Activated T-helper 1 cell treated with Interleukin-2 at 50 U/mL for 16 hours (primary cell): ENCODE data around the gene MPC2.
"Not testable (repeated sequence)": the region's sequence is repeated elsewhere in the genome, so short reads cannot be mapped to it uniquely, and the experiment has no call there.

Source experiments
- DNase-seq: peaks from one replicate; pipeline ENCODE4 v3.0.0-alpha.2; 2020; ENCODE audit warnings: low read depth

The MPC2 gene

GRCh38 chr1:167934426-167935215, 2.3 kb downstream of the MPC2 start:
- DNase-seq = no peak

- no peak for DNase-seq
Observed at GRCh38 chr1:167933788-167934187, 3.1 kb downstream of the MPC2 start.

GRCh38 chr1:167929725-167930124, 7.1 kb downstream of the MPC2 start:
- DNase-seq = no peak

- not testable (repeated sequence) for DNase-seq
Observed at GRCh38 chr1:167928919-167929318, 8.0 kb downstream of the MPC2 start.

- DNase-seq = no peak
Observed at GRCh38 chr1:167928457-167928852, 8.4 kb downstream of the MPC2 start.

GRCh38 chr1:167927046-167927754, 9.7 kb downstream of the MPC2 start:
- DNase-seq = no peak

- no peak for DNase-seq
Observed at GRCh38 chr1:167926486-167926997, 10.3 kb downstream of the MPC2 start.

- no peak for DNase-seq
Observed at GRCh38 chr1:167924543-167925231, 12.2 kb downstream of the MPC2 start.

- DNase-seq = no peak
Observed at GRCh38 chr1:167924102-167924501, 12.8 kb downstream of the MPC2 start.

- no peak for DNase-seq
Observed at GRCh38 chr1:167923324-167924056, 13.4 kb downstream of the MPC2 start.

- no peak for DNase-seq
Observed at GRCh38 chr1:167922611-167923074, 14.2 kb downstream of the MPC2 start.

GRCh38 chr1:167922023-167922422, 14.8 kb downstream of the MPC2 start:
- no peak for DNase-seq

- no peak for DNase-seq
Observed at GRCh38 chr1:167916766-167917511, 19.9 kb downstream of the MPC2 start.

GRCh38 chr1:167915569-167915968, 21.3 kb downstream of the MPC2 start:
- DNase-seq = no peak

- no peak for DNase-seq
Observed at GRCh38 chr1:167913895-167914496, 22.9 kb downstream of the MPC2 start, which contains the start of gene ADCY10. Gene ADCY10, minus strand, starts transcription at chr1:167914134. Its CDS starts 8,994 bp downstream, at chr1:167905140.

- no peak for DNase-seq
Observed at GRCh38 chr1:167912294-167912693, 24.6 kb downstream of the MPC2 start.

GRCh38 chr1:167911413-167911812, 25.5 kb downstream of the MPC2 start:
- DNase-seq = no peak

GRCh38 chr1:167910530-167910929, 26.3 kb downstream of the MPC2 start:
- no peak for DNase-seq

- no peak for DNase-seq
Observed at GRCh38 chr1:167909691-167910180, 27.1 kb downstream of the MPC2 start.

GRCh38 chr1:167905671-167906070, 31.2 kb downstream of the MPC2 start:
- DNase-seq = no peak
